Testis (tissue), 2 donors: ENCODE data around the gene TRPM2.

Source experiments
- POLR2A ChIP-seq: fragments of 450-650 bp; IDR thresholded peaks from one replicate; pipeline ENCODE4 v1.6.1; 2017; ENCODE audit warnings: antibody characterized with exemption, mild to moderate bottlenecking, moderate library complexity
- TF ChIP-seq, protein P1 (sequence below), 3 experiments: fragments of 450-650 bp in 2 of 3; fragments of 200-600 bp in 1 of 3; sonication (generic) in 1 of 3; IDR thresholded peaks; one replicate each; pipeline ENCODE4 v1.5.1; 2016 to 2019; ENCODE audit warnings: antibody characterized with exemption in 3 of 3, mild to moderate bottlenecking in 2 of 3, moderate library complexity in 1 of 3

GRCh38 chr21:44416193-44416592 is 62.8 kb downstream of the TRPM2 start:
- TF ChIP-seq, protein P1, sequence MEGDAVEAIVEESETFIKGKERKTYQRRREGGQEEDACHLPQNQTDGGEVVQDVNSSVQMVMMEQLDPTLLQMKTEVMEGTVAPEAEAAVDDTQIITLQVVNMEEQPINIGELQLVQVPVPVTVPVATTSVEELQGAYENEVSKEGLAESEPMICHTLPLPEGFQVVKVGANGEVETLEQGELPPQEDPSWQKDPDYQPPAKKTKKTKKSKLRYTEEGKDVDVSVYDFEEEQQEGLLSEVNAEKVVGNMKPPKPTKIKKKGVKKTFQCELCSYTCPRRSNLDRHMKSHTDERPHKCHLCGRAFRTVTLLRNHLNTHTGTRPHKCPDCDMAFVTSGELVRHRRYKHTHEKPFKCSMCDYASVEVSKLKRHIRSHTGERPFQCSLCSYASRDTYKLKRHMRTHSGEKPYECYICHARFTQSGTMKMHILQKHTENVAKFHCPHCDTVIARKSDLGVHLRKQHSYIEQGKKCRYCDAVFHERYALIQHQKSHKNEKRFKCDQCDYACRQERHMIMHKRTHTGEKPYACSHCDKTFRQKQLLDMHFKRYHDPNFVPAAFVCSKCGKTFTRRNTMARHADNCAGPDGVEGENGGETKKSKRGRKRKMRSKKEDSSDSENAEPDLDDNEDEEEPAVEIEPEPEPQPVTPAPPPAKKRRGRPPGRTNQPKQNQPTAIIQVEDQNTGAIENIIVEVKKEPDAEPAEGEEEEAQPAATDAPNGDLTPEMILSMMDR (IDR thresholded peaks at IDR 0.05) = no peak
- TF ChIP-seq POLR2A = no peak
